ENCODE measurements around the gene CMBL. TPM values are rescaled to one million over a fixed set of nuclear protein-coding genes. Genes with fewer than 3 reads are reported as not detected.

Gene CMBL
- total RNA-seq, 1 donor from 2014 or later: 21.7 TPM

- Histone ChIP-seq H3K4me1 (peaks cover 16% of the 10 kb centered on the region), H3K9me3 (no peaks in the 10 kb centered on the region), H3K36me3 (peaks cover 3% of the 10 kb centered on the region), H3K27me3 (ENCODE audit: low read depth) (no peaks in the 10 kb centered on the region), H3K4me3 (no peak overlapping the region), H3K27ac (no peak overlapping the region)
- intact Hi-C loops (cut with DNase I): no loop called here
- DNase-seq: peak; percentile 91
- ATAC-seq: peak; percentile 90 to 95
- peak; percentile 96 for TF ChIP-seq CTCF (IDR thresholded peaks at IDR 0.05)
Observed at GRCh38 chr5:10283927-10284635, 23.6 kb downstream of the CMBL start.

- intact Hi-C loops (cut with DNase I): no loop called here
- Histone ChIP-seq H3K4me3 (no peak overlapping the region), H3K36me3 (no peaks in the 10 kb centered on the region), H3K27ac (no peak overlapping the region), H3K4me1 (peaks cover 6% of the 10 kb centered on the region), H3K27me3 (ENCODE audit: low read depth) (no peaks in the 10 kb centered on the region), H3K9me3 (no peaks in the 10 kb centered on the region)
- TF ChIP-seq CTCF (IDR thresholded peaks at IDR 0.05): no peak
- DNase-seq (no peak), ATAC-seq (no peak)
Observed at GRCh38 chr5:10279925-10280720, 27.6 kb downstream of the CMBL start.

GRCh38 chr5:10279328-10279727 is 28.4 kb downstream of the CMBL start:
- H3K27me3 ChIP-seq (ENCODE audit: low read depth): no peaks in the 10 kb centered on the region
- H3K4me3 ChIP-seq: no peak overlapping the region
- ATAC-seq: no peak
- no peak for DNase-seq
- no peak overlapping the region for H3K27ac ChIP-seq
- no peaks in the 10 kb centered on the region for H3K9me3 ChIP-seq
- intact Hi-C loops (cut with DNase I): no loop called here
- peaks cover 6% of the 10 kb centered on the region for H3K4me1 ChIP-seq
- no peak for TF ChIP-seq CTCF (IDR thresholded peaks at IDR 0.05)
- H3K36me3 ChIP-seq: no peaks in the 10 kb centered on the region

GRCh38 chr5:10278658-10279279 is 28.9 kb downstream of the CMBL start:
- Histone ChIP-seq H3K4me1 (peaks cover under 1% of the 10 kb centered on the region), H3K27ac (no peak overlapping the region), H3K27me3 (ENCODE audit: low read depth) (no peaks in the 10 kb centered on the region), H3K36me3 (no peaks in the 10 kb centered on the region), H3K9me3 (no peaks in the 10 kb centered on the region), H3K4me3 (no peak overlapping the region)
- intact Hi-C loops (cut with DNase I): no loop called here
- no peak for DNase-seq
- no peak for TF ChIP-seq CTCF (IDR thresholded peaks at IDR 0.05)
- no peak for ATAC-seq

- H3K4me3 ChIP-seq: no peak overlapping the region
- no peak for TF ChIP-seq CTCF (IDR thresholded peaks at IDR 0.05)
- ATAC-seq: no peak
Observed at GRCh38 chr5:10277773-10278630, 29.7 kb downstream of the CMBL start.

More at GRCh38 chr5:10277773-10278630, 29.7 kb downstream of the CMBL start:
- Histone ChIP-seq H3K4me1 (no peaks in the 10 kb centered on the region), H3K27me3 (ENCODE audit: low read depth) (no peaks in the 10 kb centered on the region), H3K9me3 (no peaks in the 10 kb centered on the region), H3K36me3 (no peaks in the 10 kb centered on the region), H3K27ac (no peak overlapping the region)
- no peak for DNase-seq
- intact Hi-C loops (cut with DNase I): no loop called here
